22Rv1 (cell line): ENCODE results near the gene NBEA.
A peak's percentile ranks its signal among the peaks of the same experiment; 100 is the strongest.

Experiments used
- H3K27ac ChIP-seq: fragments of 450-650 bp; 2 replicates; pipeline ENCODE4 v1.5.1; 2017
- CTCF ChIP-seq: fragments of 450-650 bp; IDR thresholded peaks from 2 replicates; pipeline ENCODE4 v1.5.1; 2017; ENCODE audit warnings: mild to moderate bottlenecking
- ZFX ChIP-seq: fragments of 450-650 bp; IDR thresholded peaks from 2 replicates; pipeline ENCODE4 v1.6.1; 2017; ENCODE audit warnings: antibody characterized with exemption, borderline replicate concordance

NBEA gene

GRCh38 chr13:35231426-35231825, 289.4 kb downstream of the NBEA start:
- TF ChIP-seq CTCF (no peak), ZFX (no peak)

GRCh38 chr13:35238274-35238673, 296.2 kb downstream of the NBEA start:
- TF ChIP-seq ZFX (no peak), CTCF (no peak)
- no peak overlapping the region for H3K27ac ChIP-seq

More at GRCh38 chr13:35231426-35231825, 289.4 kb downstream of the NBEA start:
- peak overlapping the region; percentile 29; the same call in 1 of the 2 replicates for H3K27ac ChIP-seq

GRCh38 chr13:35252536-35253205, 310.6 kb downstream of the NBEA start:
- no peak for TF ChIP-seq ZFX
- no peak for TF ChIP-seq CTCF
- no peak overlapping the region for H3K27ac ChIP-seq

- no peak for TF ChIP-seq CTCF
- H3K27ac ChIP-seq = no peak overlapping the region
Measured at GRCh38 chr13:35255241-35255640, 313.2 kb downstream of the NBEA start.

- no peak for TF ChIP-seq ZFX
- no peak for TF ChIP-seq CTCF
- H3K27ac ChIP-seq = no peak overlapping the region
Measured at GRCh38 chr13:35256459-35257148, 314.5 kb downstream of the NBEA start.

- no peak overlapping the region for H3K27ac ChIP-seq
Measured at GRCh38 chr13:35260316-35260715, 318.2 kb downstream of the NBEA start.

More at GRCh38 chr13:35260316-35260715, 318.2 kb downstream of the NBEA start:
- TF ChIP-seq ZFX (no peak), CTCF (no peak)
